Measurements from ENCODE around the gene B4GALNT2. TPM values are rescaled to one million over a fixed set of nuclear protein-coding genes. Genes with fewer than 3 reads are reported as not detected.

B4GALNT2 gene
- total and polyA plus RNA-seq, 8 donors = 1.1 to 41.7 (median 2.2) TPM; not detected in 1

GRCh38 chr17:49197346-49197998, 64.9 kb downstream of the B4GALNT2 start:
- no peak for DNase-seq
- WGBS, 5 donors = 36 to 50% (median 43%) methylated on average over 5 of the region's 5 CpGs
- intact Hi-C loops (cut with DNase I; ENCODE audit: low total_unique reads) = no loop called here
- Histone ChIP-seq H3K4me1 (peaks cover 0 to 13% (median 10%) of the 10 kb centered on the region in 4 donors), H3K4me3 (no peak overlapping the region), H3K36me3 (no peaks in the 10 kb centered on the region), H3K27me3 (no peaks in the 10 kb centered on the region), H3K9me3 (no peaks in the 10 kb centered on the region), H3K27ac (no peak overlapping the region)
- TF ChIP-seq POLR2AphosphoS5 (IDR thresholded peaks at IDR 0.05) (no peak), EP300 (IDR thresholded peaks at IDR 0.05) (no peak), CTCF (IDR thresholded peaks at IDR 0.05) (no peak), POLR2A (IDR thresholded peaks at IDR 0.05) (no peak)

- 80 to 91% (median 81%) methylated on average over 2 of the region's 2 CpGs for WGBS, 5 donors
- no peak for TF ChIP-seq CTCF (IDR thresholded peaks at IDR 0.05)
- TF ChIP-seq POLR2A (IDR thresholded peaks at IDR 0.05) = no peak
- TF ChIP-seq POLR2AphosphoS5 (IDR thresholded peaks at IDR 0.05) = no peak
- Histone ChIP-seq H3K4me1 (peaks cover 0 to 11% (median 8%) of the 10 kb centered on the region in 4 donors), H3K27ac (no peak overlapping the region), H3K36me3 (no peaks in the 10 kb centered on the region), H3K27me3 (no peaks in the 10 kb centered on the region), H3K9me3 (no peaks in the 10 kb centered on the region), H3K4me3 (no peak overlapping the region)
- intact Hi-C loops (cut with DNase I; ENCODE audit: low total_unique reads) = no loop called here
- no peak for DNase-seq
Observed at GRCh38 chr17:49198211-49198610, 65.6 kb downstream of the B4GALNT2 start.

GRCh38 chr17:49200423-49201083, 68.0 kb downstream of the B4GALNT2 start:
- Histone ChIP-seq H3K4me1 (no peaks in the 10 kb centered on the region), H3K4me3 (no peak overlapping the region), H3K9me3 (no peaks in the 10 kb centered on the region), H3K27me3 (no peaks in the 10 kb centered on the region), H3K27ac (no peak overlapping the region), H3K36me3 (no peaks in the 10 kb centered on the region)
- TF ChIP-seq POLR2A (IDR thresholded peaks at IDR 0.05) (no peak), CTCF (IDR thresholded peaks at IDR 0.05) (no peak), POLR2AphosphoS5 (IDR thresholded peaks at IDR 0.05) (no peak), EP300 (IDR thresholded peaks at IDR 0.05) (no peak)
- no peak for DNase-seq
- 85 to 93% (median 87%) methylated on average over 13 of the region's 13 CpGs for WGBS, 5 donors
- intact Hi-C loops (cut with DNase I; ENCODE audit: low total_unique reads) = no loop called here

- Histone ChIP-seq H3K4me3 (no peak overlapping the region), H3K36me3 (no peaks in the 10 kb centered on the region), H3K4me1 (no peaks in the 10 kb centered on the region), H3K27ac (peak overlapping the region in 1 of 5 donors; percentile 7), H3K9me3 (no peaks in the 10 kb centered on the region), H3K27me3 (peaks cover 0 to under 1% (median 0%) of the 10 kb centered on the region in 3 donors)
- TF ChIP-seq POLR2AphosphoS5 (IDR thresholded peaks at IDR 0.05) = no peak
- no peak for TF ChIP-seq EP300 (IDR thresholded peaks at IDR 0.05)
- TF ChIP-seq POLR2A (IDR thresholded peaks at IDR 0.05) = no peak
- TF ChIP-seq CTCF (IDR thresholded peaks at IDR 0.05) = no peak
- intact Hi-C loops (cut with DNase I; ENCODE audit: low total_unique reads) = no loop called here
- 67 to 80% (median 79%) methylated on average over 7 to 8 of the region's 8 CpGs for WGBS, 5 donors
- no peak for DNase-seq
Observed at GRCh38 chr17:49201481-49201927, 68.9 kb downstream of the B4GALNT2 start.
